ENCODE measurements around the gene LPAR5.

Gene LPAR5

GRCh38 chr12:6573001-6573400, 62.8 kb downstream of the LPAR5 start:
- Histone ChIP-seq H3K9me3 (ENCODE audit: control insufficient read depth, low read length) (no peaks in the 10 kb centered on the region), H3K36me3 (ENCODE audit: control insufficient read depth, insufficient read depth, low read length, severe bottlenecking) (peaks cover 89% of the 10 kb centered on the region)
- DNase-seq (ENCODE audit: low read depth), result no peak

GRCh38 chr12:6570264-6570887, 65.4 kb downstream of the LPAR5 start:
- no peak overlapping the region for H3K9ac ChIP-seq (ENCODE audit: low read length)
- H3K9me3 ChIP-seq (ENCODE audit: control insufficient read depth, low read length), result no peaks in the 10 kb centered on the region
- no peak overlapping the region for H3K4me3 ChIP-seq (ENCODE audit: low read length)
- H3K27me3 ChIP-seq (replicated peaks; ENCODE audit: control insufficient read depth, insufficient read depth, low read length), result no peaks in the 10 kb centered on the region
- H3K36me3 ChIP-seq (ENCODE audit: control insufficient read depth, insufficient read depth, low read length, severe bottlenecking), result peaks cover 77% of the 10 kb centered on the region
- peak; percentile 41 for DNase-seq (ENCODE audit: low read depth)
- peaks cover 15% of the 10 kb centered on the region for H3K4me1 ChIP-seq (ENCODE audit: control insufficient read depth, insufficient read depth, low read length)

More at GRCh38 chr12:6573001-6573400, 62.8 kb downstream of the LPAR5 start:
- Histone ChIP-seq H3K27me3 (replicated peaks; ENCODE audit: control insufficient read depth, insufficient read depth, low read length) (no peaks in the 10 kb centered on the region), H3K4me3 (ENCODE audit: low read length) (no peak overlapping the region), H3K9ac (ENCODE audit: low read length) (no peak overlapping the region), H3K4me1 (ENCODE audit: control insufficient read depth, insufficient read depth, low read length) (no peaks in the 10 kb centered on the region)

- Histone ChIP-seq H3K36me3 (ENCODE audit: control insufficient read depth, insufficient read depth, low read length, severe bottlenecking) (peaks cover 77% of the 10 kb centered on the region), H3K4me3 (ENCODE audit: low read length) (no peak overlapping the region), H3K4me1 (ENCODE audit: control insufficient read depth, insufficient read depth, low read length) (peaks cover 15% of the 10 kb centered on the region), H3K9me3 (ENCODE audit: control insufficient read depth, low read length) (no peaks in the 10 kb centered on the region), H3K9ac (ENCODE audit: low read length) (no peak overlapping the region), H3K27me3 (replicated peaks; ENCODE audit: control insufficient read depth, insufficient read depth, low read length) (no peaks in the 10 kb centered on the region)
- DNase-seq (ENCODE audit: low read depth), result no peak
These were observed 66.0 kb downstream of the LPAR5 start for GRCh38 chr12:6569786-6570185.

- no peaks in the 10 kb centered on the region for H3K27me3 ChIP-seq (replicated peaks; ENCODE audit: control insufficient read depth, insufficient read depth, low read length)
- H3K9ac ChIP-seq (ENCODE audit: low read length), result peak overlapping the region; percentile 92
- H3K9me3 ChIP-seq (ENCODE audit: control insufficient read depth, low read length), result no peaks in the 10 kb centered on the region
- H3K36me3 ChIP-seq (ENCODE audit: control insufficient read depth, insufficient read depth, low read length, severe bottlenecking), result peaks cover 75% of the 10 kb centered on the region
- no peak for DNase-seq (ENCODE audit: low read depth)
- peak overlapping the region; percentile 84 for H3K4me3 ChIP-seq (ENCODE audit: low read length)
- H3K4me1 ChIP-seq (ENCODE audit: control insufficient read depth, insufficient read depth, low read length), result peaks cover 15% of the 10 kb centered on the region
These were observed 66.4 kb downstream of the LPAR5 start for GRCh38 chr12:6569312-6569711.
